Measurements from ENCODE around the gene CFAP410.

GRCh38 chr21:44379515-44379848 lies 40.3 kb upstream of the CFAP410 start:
- TF ChIP-seq CTCF (IDR thresholded peaks at IDR 0.05; ENCODE audit: insufficient read depth, low read depth, low read length) (no peak), EZH2 (IDR thresholded peaks at IDR 0.05; ENCODE audit: insufficient read depth, low read length) (no peak)

All from astrocyte (in vitro differentiated cells and primary cell).